NCI-H510A (cell line): ENCODE results near the gene SLCO3A1.

ENCODE experiments used
- DNase-seq: peaks from one replicate; lab custom pipeline; 2025; lab: John Stamatoyannopoulos, UW

SLCO3A1 gene

DNA sequence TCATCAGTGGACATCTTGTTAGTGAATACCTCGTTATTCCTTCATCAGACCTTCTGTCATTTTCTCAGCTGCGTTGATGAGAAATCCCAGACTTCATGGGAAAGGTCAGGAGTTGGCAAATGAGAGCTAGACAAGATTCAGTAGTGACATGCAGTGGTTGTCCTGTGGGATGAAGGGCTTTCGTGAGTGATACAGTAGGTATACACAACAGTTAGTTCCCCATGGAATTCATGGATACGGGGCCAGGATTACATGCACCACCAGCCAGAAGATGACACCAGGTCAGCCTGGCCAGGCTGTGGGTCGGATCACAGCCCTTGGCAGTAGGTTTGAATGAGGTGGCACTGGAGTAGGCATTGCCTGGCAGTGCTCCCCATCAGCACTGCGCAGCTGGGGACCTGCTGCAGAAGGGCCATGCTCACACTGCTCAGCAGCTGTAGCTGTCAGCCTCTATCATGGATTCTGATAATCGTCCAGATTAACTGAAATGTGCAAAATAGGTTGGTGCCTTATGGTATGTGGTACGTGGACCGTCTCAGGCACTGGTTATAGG, 150.1 kb downstream of the SLCO3A1 start:
- DNase-seq = no peak

DNA sequence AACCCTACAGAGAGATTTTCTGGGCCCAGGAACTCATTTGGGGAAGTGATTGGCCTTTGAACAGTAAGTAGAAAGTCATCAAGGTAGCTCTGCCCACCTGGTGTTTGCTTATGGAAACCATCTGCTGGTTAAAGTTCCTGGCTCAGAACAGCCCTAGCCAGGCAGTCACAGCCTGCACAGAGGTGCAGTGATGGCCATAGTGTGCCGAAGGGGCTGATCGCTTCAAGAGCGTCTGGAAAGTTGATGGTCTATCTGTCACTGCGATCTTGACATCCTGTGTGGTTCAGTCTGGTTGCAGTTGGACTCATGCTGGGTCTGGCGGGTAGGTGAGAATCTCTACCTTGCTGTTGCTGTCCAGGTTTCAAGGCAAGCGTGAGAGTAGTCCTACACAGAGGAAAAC, 151.6 kb downstream of the SLCO3A1 start:
- peak; percentile 58 for DNase-seq

DNA sequence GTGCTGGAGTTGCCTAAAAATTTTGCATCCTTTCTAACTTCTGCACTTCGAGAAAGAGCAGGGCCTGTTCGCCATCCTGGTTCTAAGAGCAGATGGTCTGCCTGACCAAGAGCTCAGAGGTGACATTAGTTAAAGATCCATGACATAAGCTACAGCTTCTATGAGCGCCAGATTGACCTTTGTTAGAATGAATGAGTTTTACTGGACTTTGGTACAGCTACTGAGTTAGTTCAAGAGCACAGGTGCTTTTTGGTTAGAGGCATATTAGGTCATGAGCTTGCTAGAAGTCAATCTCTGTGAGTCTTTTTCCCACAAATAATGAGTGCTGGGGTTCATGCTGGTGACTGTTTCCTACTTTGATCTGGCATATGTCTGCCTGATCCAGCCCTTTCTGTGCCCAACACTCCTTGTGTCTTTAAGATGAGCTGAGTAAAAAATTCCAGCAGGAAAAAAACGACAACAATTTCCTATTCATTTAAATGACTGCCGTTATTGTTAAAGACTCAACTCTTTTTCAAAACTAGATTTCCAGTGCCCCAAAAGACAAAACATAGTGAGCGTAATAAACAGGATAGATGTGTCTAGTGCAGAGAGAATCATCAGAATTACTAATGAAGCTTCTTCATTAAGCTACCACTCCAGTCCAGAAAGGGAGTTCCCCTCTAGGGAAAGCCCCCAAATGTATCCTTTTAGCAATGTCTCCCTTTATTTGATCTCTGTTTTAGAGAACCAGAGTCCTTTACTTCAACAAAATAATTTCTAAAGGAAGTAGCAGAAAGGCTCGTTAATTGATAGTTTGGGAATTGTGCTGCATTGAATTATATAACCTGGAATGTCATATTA, 152.9 kb downstream of the SLCO3A1 start:
- no peak for DNase-seq

DNA sequence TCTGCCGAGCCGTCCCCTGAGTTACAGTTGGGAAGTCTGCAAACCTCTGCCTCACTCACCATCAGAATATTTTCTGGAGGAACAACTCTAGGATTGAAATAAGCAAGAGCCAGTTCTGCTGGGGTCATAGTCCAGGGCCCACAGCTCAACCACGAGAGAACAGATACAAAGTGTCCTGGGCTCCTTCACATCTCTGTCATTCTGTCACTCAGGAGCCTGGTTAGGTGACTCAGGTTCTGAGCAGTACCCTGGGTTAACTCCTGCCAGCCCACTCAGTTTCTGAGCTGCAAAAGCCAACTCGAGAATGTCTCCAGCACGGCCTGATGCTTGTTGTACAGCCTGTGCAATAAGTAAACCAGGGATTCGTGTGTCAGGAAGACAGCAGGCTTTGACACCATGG, 155.7 kb downstream of the SLCO3A1 start:
- no peak for DNase-seq

DNA sequence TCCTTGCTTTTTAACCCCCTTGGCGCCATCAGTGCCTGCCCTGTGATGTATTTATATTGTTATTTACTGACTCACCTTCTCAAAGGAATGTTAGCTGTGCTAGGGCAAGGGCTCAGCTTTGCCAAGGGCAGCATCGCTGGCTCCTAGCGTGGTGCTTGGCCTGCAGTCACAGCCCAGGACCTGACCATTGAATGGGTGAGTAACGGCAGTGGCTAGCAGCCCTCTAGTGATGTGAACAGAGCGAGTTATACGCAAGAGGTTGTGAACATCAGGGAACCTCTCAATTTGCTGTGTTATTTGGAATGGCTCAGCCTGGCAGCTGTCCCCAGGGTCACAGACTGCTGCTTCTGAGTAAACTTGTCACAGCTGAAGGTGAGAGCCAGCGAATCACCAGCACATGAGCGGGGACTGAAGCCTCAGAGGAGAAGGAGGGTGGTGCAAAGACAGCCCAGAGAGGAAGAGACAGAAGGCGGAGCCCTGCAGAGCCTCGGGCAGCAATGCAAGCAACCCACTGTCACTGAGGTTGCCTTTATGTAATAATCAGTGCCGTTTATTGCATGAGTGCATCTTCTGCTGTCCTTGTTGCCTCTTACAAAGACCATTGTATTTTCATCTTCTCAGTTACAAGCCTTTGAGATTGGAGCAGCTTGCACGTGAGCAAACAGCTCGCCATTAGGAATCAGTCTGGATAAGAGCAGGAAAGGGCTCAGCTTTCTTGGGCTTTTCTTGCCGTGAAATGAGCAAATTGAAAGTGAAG, 158.3 kb downstream of the SLCO3A1 start:
- DNase-seq = no peak

DNA sequence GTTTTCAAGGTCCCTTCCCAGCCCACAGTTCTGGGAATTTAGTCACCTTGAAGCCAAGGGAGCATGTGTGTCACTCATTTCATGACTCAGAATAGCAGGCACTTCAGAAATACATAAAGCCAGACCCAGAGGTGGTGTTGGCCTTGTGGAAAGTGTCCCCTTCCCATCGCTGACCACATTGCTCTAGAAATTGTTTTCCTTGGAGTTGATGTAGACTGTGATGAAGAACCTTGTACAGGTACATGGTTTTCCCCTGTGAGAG, 158.8 kb downstream of the SLCO3A1 start:
- DNase-seq = no peak

DNA sequence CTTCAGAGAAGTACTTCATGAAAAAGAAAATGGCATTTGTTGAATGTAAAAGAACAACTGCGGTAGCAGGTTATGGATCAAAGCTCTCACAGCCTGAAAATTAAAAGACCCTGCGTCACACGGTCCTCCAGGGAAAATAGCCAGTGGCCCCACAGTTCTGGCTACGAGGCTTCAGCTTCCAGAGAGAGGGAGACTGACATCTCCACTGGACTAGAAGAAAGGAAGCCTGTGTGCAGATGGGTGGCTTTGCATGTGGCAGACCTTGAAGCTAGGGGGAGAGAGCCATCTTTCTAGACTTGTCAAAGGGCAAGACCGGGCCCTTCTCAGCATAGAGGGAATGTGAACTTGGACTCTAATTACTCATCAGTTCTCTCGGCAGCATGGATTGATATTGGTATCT, 159.4 kb downstream of the SLCO3A1 start:
- no peak for DNase-seq

DNA sequence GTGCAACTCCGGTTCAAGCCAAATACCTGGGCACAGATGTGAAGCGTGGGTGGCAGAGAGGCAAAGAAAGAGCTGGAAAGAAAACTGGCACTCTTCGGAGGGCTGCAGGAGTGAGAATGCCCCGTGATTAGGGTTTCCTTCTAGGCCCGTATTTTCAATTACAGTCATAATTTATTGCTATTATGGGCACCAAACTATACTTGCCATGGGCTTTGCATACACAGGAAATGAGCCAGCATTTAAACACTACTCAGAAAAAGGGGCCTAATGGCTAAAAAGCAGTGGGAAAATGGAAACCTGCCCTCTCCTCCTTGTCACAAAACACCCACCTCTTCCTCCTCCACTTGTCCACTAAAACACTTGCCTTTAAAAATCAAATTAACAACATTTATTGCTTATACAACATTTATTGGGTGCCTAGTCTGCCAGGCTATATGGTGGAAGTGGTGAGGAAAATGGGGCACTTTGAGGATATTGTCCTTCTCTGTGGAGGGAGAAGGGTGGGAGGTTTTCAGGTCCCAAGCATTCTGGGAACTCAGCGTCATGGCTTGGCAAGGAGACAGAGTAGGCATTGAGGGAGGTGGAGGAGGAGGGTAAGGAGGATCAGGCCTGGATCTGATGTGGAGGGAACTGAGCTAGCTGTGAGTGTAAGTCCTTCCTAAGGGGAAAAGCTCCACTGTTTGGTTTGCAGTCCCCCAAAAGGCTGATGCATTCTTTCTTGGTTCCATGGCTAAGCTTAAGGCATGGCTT, 160.9 kb downstream of the SLCO3A1 start:
- DNase-seq = no peak

DNA sequence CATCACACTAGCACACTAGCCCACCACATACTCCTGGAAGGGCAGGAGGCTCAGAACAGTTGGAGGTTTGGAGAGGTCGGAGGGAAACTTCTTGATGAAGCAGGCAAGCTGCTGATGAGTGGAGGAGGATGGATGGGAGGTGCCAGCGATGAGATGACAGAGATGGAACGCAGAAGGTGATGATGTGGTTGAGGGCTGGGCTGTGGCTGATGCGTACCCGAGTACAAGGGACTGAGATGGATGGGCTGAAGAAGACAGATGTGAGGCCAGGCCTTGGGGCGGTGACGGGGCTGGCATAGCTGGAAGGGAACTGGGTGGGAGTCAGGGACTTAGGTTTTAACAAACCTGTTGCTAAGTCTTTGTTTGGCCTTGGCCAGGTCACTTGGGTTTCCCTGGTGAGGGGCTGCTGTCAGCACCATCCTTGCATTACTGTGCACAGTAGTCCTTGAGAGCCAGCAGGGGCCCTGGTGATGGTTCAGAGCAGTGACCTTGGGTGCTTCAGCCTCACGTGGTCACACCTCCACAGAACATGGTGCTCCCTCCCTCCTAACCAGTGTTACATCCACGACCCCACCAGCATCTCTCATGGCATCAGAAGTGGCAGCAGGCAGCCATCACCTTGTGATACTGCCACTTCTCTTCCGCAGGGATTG, 164.5 kb downstream of the SLCO3A1 start:
- DNase-seq = no peak

DNA sequence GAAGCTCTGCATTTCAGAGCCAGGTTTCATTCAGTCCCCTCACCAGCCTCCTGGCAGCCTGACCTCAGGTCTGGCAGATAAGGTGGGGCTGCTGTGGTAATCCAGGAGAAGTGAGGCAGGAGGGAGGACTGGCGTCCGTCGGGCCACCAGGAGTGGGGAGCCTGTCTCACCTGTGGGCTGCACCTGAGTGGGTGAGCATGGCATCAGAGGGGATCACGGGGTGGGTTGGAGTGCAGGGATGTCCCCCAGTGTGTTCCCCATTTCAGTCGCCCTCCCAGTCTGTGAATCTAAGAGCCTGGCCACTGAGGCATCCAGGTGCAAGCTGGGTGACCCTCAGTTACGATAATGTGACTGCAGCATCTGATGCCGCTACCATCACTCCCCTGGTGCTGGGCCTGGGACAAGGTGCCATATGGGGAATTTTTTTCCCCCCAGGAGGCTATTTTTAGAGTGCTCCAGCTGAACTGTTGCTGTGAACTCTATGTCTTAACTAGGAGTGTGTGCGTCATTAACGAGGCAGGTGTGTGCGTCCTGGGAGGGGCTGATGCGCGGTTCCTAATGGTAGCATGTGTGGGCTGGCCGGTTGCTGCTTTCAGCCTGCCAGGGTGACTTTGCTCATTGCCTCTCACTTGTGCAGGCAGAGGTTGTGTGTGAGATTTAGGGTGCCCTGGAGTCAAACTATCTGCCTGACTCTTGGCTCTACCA, 165.2 kb downstream of the SLCO3A1 start:
- DNase-seq = peak; percentile 35

DNA sequence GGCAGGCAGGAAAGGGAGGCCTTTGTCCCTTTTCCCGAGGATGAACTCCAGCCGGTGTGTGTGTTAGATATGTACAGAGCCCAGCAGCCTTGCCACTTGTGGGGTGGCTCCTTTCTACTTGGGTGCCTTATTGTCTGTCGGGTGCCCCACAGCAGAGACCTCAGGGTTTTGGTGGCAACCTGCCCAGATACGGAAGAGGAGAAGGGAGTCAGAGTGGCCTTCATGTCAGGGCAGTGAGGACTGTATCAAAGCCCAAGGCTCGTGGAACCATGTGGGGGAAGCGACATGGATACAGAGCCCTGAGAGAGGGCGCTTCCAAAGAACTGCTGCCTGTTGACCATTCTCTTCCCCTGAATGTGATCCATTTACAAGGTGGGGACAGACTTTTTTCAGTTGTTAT, 166.2 kb downstream of the SLCO3A1 start:
- DNase-seq = no peak

DNA sequence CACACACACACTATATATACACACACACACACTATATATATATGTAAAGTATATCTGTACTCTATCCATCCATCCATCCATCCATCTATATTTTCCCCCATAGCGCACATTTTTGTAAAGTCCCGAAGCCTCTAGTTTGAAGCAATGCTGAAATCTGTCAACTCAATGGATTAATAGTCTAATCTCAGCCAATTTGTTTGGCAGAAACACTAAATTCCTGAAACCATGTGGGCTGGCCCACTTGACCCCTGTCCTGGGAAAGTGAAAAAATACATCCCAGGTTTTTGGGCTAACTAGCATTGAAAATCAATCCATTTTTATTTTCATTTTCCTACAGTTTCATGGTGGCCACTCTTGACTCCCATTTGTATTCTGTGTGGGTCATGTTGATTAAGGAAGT, 166.7 kb downstream of the SLCO3A1 start:
- no peak for DNase-seq

DNA sequence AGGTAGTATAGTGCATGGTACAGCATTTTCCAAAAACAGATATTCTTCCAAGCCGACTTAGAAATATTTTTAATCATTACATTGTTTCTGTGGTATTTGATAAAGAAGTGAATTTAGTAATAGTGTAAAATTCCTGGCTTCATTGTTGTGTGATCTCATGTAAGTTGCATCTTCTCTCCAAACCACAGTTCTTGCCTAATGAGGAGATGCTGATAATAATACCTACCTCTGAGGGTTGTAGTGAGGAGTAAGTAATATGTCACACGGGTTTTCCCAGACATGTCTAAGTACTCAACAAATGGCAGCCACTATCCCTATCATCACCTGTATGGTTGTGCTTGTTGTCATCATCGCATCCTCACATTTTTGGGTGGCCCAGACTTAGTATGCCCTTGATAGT, 167.3 kb downstream of the SLCO3A1 start:
- no peak for DNase-seq

DNA sequence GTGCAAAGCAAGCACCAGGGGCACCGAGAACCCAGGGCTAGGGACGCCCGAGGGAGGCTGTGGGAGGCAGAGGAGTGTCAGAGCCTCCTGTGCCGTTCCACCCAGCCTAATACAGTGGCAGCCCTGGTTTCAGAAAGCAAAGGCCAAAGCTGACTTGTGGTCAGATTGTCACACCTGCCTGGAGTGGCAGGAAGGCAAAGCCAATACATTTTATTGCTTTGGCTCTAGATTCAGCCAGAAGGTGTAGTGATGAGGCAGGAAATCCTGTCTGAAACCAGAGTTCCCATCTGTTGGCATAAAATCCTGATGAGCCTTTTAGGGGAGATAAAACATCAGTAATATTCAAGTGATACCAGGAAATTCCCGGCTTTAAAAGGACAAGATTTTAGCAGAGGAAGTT, 168.3 kb downstream of the SLCO3A1 start:
- no peak for DNase-seq

DNA sequence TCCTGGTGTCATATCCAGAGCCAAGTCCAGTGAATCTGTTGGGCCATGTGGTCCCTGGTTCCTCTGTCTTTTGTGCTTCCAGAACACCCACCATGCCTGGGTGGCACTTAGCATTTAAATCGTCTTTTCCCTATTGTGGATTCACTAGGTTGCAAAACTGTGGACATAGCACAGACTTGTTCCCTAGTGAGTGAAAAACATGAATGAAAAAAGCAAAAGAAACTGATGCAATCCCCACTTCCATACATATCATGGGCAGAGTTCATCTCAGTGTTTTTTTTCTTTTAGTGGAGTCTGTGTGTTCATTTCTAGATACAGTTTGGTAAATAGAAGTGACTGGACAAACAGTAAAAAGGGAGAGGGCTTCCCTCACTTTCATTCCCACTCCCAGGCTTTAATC, 170.5 kb downstream of the SLCO3A1 start:
- DNase-seq = no peak

DNA sequence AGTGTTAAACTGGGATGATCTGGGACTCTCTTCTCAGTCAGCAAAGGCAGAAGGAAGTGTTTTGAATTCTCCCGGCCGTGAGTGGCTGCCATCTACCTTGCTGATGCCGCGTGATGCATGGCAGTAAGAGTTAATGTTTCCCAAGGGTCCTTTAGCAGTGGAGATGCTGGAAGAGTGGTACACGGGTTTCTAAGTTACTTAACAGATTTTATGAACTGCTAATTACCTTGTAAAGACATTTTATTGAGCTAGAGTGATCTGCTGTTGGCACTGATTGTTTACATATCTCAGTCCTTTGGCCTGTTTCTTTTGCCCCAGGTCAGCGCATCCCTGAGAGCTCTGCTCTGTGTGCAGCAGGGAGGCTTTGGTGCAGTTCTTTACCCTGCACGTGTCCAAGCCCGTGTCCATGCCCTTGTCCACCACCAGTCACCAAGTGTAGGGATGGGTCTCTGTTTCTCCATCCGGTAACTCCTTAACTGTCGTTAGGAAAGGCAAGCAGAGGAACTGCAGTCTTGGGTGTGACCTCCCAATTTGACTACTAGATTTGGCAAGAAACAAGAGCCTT, 172.3 kb downstream of the SLCO3A1 start:
- DNase-seq = no peak

DNA sequence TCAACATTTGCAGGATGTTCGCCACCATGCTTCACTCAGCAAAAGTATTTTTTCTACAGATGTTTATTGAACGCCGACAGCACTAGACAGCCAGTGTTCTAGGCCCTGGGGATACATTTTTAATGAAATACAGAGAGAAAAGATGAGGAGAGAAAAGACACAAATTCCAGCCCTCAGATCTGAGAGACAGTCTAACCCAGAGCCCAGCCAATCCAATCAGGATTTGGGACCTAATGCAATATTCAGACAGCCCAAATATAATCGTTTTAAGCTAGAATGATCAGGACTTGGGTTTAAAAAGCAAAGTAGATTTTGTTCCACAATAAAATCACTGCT, 174.8 kb downstream of the SLCO3A1 start:
- no peak for DNase-seq

DNA sequence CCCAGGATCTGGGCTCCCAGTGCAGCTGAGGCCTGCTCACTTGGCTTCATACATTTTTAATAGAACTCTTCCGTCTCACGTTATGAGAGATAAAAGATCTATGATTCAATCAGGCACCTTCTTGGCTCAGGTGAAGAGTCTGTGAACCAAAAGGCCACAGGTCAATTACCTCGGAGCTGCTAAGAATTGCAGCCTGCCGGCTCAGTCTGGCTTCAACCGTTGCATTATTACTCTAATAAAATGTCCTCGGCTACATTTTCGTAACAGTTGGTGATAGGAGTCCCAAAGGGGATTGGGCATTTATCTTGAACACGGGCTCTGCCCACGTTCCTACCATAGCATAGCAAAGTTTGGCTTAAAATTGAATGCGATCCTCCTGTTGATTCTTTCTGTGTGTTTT, 176.3 kb downstream of the SLCO3A1 start:
- DNase-seq = no peak

DNA sequence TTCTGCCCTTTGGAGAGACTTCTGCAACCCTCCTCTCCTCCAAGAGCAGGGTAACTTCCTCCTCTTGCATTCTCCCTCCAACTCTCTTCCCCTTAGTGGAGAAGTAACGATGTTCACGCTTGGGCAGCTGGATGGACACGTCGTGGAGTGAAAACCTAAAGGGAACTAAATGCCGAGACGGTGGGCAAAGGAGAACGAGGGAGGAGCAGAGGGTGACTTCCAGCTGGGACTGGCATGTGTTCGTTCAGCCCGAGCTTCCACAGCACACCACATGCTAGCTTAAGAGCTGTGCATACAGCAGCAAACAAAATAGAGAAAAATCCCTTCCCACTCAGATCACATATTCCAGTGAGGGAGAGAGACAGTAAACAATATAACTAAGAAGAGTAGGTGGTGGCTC, 179.8 kb downstream of the SLCO3A1 start:
- no peak for DNase-seq

DNA sequence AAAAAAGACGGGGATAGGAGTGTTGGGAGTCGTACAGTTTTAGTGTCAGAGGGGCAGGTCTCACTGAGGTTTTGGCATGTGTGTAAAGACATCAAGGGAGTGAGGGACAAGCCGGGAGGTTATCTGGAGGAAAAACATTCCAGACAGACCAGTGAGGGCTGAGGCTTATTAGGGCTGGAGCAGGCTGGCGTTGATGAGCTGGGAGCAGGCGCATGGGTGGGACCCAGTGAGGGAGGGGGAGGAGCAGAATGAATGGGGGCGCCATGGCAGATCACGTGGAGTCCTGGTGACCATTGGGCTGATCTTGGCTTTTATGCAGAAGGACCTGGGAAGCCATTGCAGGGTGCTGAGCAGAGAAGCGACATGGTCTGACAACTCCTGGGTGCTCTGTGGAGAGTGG, 180.2 kb downstream of the SLCO3A1 start:
- no peak for DNase-seq

DNA sequence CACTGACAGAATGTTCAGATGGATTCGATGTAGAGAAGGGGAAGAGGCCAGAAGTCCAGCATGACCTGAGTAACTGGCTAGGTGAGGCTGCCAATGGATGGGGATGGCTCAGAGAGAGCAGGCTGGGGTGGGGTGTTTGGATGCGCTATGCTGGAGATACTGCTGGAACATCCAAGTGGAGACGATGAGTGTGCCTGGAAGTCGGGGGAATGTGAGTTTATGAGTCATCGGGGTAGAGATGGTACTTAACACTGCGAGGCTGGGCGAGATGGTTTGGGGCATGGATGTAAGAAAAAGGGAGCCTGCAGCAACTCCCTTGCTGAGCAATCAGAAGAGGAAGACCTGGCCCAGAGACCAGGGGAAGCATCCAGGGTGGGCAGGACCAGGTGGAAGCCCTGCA, 180.7 kb downstream of the SLCO3A1 start:
- DNase-seq = no peak
